CD4-positive, alpha-beta T cell treated with Interleukin-1 beta for 1 hour (primary cell): ENCODE measurements around the gene ARHGAP22.
A peak's percentile ranks its signal among the peaks of the same experiment; 100 is the strongest.

ENCODE experiments used
- DNase-seq, 2 donors: peaks; one replicate each; pipeline ENCODE4 v3.0.0-alpha.2; 2020 to 2022

Gene ARHGAP22

DNA sequence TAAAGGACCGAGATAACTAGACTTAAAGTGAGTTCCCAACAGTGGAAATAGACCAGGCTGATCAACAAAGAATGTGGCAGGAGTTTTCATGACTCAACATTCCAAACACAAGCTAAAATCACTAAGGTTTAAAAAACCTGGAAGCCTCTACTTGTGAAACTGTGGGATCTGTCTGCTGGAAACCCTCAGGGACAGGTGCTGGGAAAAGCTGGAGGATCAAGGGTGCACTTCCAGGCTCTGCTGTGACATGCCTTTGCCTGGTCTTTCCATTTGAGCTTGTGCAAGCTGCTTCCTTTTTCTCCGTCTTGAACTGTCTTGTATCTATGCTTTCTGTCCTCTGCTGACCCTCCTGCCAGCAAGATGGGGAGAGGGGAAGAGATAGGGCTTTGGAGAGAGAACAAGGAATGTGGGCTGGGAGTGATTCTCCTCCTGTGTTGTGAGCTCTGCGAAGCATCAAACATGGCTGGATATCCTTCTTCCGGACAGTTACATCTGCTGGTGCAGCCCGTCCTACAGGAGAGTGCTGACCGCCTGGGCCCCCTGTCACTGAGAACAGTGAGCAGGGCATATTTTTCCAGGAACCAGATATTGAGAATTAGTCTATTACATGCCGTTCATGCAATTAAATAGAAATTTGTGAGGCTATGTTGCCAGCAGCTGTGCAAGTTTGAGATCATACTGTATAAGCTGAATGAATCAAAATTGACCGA, 25.5 kb downstream of the ARHGAP22 start:
- DNase-seq = no peak

DNA sequence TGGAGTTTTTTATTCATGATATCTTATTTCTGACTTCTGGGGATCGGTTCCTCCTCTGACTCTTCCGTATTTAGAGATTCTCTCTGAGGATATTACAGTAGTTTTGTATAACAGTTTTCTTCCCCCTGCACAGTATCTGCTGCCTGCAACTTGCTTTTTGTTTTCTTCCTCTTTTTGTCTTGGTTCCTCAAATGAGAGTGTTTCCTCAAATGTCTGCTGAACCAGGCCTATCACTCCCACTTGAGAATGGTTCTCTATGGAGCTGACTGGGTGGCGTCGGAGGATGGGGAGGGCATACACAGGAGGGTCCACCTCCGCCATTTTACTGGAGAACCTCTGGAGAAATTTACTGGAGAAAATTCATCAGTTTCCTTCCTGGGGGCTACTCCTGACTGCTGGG, 27.7 kb downstream of the ARHGAP22 start:
- peak; percentile 5 to 42 for DNase-seq

DNA sequence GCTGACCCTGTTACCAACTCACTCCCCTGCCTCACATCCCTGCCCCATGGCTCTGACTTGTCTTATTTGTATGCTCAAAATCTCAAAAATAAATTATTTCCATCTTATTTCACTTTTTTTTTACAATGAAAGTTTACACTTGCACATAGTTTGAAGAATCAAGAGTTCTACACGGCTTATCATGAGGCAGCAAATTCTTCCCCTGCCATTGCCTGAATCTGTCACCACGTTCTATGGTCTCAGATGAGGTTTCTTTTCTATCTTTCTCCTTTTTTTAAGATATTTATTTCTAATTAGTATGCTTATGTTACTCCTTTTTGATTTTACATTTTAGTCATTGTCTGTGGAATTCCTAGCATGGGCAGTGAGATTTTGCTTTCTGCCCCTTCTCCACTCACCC, 28.4 kb downstream of the ARHGAP22 start:
- no peak for DNase-seq

DNA sequence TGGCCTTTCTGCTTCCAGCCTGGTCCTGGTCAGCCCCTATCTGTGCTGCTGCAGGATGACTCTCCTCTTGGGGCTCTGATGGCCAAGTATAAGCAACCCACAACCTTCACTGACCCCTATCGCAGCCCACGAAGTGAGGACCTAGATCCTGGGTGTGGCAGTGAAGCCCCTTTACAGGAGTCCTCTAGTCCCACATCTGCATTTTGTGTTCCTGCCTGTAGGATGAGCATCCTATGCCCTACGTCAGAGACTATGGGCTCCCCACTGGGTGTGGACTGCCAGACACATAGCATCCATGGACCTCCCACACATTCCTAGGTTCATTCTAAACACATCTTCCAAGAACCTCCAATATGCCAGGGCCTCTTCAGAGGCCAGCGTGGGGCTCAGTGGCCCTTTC, 29.0 kb downstream of the ARHGAP22 start:
- no peak for DNase-seq

DNA sequence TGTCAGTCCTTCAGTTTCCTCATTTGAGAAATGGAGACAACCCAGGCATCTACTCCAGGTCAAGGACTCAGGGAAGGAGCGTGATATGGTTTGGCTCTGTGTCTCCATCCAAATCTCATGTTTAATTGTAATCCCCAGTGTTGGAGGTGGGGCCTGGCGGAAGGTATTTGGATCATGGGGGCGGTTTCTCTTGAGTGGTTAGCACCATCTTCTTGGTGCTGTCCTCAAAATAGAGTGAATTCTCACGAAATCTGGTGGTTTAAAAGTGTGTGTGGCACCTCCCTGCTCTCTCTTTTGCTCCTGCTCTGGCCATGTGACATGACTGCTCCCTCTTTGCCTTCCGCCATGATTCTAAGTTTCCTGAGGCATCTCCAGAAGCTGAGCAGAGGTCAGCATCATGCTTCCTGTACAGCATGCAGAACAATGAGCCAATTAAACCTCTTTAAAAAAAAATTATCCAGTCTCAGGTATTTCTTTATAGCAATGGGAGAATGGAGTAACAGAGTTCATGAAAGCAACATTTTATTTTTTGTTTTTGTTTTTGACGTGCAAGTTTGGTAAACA, 30.0 kb downstream of the ARHGAP22 start:
- DNase-seq = no peak

DNA sequence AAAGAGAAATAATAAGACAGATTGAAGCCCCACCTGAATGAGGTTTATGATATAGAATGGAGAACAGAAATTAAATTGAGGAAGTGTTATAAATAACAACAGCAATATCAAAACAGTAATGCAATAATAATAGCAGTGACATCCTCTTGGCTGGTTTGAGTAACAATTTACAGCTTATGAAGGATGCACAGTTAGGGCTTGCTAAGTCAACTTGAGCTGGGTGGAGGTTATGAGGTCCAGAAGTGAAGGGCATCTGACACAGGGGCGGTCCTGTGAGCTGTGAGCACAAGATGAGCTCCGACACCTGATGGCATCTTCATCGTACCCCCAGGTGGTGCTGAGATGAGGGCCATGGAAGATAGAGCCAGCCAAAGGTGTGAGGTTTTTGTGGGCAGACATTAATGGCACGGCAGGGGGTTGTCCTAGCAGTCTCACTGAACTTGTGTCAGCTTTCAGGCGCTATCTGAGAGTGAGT, 30.5 kb downstream of the ARHGAP22 start:
- DNase-seq = peak in 1 of 2 donors; percentile 13

DNA sequence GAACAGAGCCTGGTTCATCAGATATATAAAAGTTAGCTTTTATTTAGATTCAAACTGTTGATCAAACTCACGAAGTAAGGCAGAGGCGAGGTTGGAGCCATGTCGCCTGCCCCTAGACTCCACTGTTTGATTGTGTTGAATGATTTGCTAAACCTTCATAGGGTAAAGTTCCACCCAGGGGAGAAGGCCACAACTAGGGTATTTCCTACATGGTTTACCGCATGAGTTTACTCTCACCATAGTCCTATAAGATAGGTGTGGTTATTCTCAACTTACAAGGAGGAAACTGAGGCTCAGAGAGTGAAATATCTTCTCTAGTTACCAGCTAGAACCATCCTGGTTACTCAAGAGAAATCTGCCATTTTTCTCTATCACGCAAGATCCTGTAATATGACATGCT, 31.8 kb downstream of the ARHGAP22 start:
- no peak for DNase-seq

DNA sequence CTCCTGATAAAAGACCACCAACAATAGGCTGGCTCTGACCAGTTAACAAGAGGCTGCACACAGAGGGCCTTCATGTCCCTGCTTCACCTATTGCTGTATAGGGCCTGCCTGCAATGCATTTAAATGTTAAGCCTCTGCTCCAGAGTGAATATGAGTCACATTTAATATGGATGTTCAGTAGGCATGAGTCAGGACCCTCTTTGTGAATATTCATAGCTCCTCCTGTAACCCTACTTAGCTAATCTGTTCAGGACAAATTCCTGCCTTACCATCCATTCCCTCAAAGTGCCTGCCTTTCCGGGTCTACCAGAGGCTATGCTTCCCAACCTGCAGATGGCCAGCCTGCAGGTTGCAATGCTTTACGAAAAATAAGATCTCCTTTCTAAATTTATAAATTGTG, 32.5 kb downstream of the ARHGAP22 start:
- DNase-seq = no peak

DNA sequence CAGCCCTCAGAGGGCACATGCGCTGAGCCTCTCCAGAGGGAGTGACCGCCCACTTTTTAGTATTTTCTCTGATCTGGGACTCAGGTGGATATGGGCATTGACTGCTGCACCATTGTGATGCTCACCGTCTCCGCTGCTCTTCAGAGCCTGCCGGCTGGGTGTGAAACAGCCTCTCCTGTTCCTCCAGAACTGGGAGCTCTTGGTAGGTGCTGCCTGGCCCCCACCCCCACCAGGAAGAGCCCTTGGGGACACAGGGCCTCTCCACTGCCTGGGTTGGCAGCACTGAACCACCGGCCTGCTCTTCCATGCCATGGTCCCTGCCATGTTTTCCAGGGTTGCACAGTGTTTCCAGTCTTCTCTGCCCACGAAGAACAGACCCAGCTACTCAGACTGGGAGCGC, 36.3 kb downstream of the ARHGAP22 start:
- DNase-seq = no peak

DNA sequence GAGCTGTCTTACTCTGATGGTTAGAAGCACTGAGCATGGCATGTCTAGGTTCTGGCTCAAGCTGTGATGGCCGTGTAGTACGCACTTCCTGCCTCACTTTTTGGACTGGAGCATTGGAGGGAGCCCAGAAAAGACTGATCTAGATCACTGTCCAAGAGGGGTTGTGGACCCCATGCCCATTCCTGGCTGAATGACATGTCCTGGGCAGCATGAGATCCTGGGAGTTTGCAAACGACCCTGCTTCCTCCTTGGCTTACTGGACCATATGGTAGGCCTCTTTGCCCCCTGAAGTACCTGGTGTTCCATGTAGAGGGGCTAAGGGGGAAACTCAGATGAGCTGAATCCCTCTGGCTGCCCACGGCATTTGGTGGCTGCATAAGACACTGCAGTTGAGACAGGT, 36.7 kb downstream of the ARHGAP22 start:
- DNase-seq = no peak

DNA sequence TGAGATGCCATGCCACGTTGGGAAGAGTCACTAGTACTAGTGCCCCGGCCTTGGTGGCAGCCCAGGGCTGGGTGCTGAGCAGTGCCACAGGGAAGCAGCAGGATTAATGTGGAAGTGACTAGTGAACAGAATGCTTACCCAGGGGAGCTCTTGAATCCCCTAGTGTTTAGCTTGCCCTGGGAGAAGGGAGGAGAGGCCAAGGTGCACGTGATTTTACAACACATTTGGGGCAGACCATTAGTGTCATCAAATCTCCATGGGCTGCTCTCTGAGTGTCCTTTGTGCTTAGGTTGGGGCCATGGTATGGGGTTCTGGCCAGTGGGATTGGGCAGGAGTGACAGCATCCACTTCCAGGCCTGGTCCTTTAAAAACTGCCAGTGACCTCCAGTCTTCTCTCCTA, 37.5 kb downstream of the ARHGAP22 start:
- no peak for DNase-seq

DNA sequence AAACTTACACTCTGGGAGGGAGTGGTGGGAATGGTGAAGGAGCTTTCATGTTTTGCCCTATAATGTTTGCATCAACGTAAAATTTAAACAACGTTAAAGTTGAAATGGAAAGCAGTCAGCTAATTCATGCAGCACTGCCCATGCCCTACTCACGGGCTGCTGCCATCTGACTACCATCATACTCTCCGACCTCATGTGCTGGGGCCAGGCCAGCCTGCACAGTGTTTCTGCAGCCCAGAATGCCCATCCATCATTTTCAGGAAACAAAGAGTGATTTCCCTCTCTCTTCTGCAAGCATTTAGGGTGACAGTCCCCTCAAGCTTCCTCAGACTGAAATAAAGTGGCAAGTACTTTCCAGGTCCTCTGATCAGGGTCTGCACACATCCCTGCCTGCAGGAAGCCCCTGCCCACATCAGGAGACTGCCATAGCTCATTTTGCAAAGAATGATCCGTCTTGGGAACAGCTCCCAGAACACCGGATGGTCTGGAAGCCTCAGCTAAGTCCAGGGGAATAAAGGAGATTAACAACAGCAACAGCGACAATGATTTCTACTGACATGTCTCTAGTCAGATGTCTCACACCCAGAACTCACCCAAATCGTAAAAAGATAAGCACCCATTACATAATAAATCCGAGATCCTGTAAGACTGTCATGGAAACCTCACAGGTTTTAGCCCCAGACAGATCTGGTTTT, 40.3 kb downstream of the ARHGAP22 start:
- no peak for DNase-seq

DNA sequence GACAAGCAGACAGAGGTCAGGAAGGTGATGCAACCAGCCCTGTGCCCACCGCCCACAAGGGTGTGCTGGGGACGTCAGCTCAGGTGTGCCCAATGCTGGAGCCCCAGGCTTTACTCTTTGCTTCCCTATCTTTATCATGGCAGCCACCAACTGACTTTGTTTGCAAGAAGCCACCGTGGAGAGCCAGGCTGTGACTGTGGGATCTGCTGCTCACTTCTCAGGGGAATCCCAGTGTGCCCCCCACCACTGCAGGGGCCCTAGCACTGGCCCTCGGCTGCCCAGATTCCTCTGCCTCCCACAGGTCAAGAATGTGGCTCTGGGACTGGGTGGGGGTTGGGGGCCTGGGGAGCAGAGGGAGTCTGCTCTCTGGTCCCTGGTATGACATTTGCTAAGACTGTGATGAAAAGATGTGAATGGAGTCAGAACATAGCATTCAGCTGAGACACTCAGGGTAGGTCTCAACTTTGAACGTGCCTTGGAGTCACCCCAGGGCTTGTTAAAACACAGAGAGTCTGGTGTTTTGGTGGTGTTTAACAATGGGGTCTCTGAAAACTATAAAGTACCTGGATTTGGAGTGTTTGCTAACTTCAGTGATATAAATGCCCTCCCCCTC, 47.3 kb downstream of the ARHGAP22 start:
- DNase-seq = no peak

DNA sequence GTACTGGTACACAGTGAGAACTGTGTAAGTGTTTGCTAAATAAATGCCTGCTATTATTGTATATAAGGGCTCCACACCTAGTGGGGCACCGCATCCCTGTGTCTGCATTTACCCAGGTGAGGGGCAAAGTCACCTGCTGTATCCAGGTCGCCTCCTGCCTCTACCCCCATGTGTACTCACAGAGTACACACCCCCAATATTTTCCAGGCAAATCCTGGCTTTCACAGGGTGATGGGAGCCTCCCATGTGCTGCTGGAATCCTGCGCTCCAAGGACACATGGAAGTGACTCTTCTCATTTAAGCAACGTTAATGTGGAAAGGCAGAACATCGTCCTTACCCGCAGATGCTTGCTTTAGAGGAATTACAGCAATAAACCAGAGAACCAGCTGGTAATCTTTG, 48.2 kb downstream of the ARHGAP22 start:
- DNase-seq = no peak

DNA sequence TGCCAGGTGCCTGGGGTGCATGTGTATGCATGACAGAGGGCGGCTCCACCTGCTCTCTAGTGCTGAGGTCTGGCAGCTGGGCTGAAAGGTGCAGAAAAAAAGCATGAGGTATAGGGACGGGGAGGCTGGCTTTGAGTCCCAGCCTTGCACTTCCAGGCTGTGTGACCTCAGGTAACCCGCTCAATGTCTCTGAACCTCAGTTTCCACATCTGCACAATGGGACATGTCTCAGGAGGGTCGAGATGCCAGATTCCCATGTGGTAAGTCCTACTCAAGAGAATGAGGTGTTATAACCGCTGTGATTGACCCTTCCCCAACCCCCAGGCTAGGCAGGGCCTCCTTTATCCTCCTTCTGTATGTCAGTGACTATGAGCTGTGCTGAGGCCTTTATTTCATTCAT, 48.8 kb downstream of the ARHGAP22 start:
- no peak for DNase-seq

DNA sequence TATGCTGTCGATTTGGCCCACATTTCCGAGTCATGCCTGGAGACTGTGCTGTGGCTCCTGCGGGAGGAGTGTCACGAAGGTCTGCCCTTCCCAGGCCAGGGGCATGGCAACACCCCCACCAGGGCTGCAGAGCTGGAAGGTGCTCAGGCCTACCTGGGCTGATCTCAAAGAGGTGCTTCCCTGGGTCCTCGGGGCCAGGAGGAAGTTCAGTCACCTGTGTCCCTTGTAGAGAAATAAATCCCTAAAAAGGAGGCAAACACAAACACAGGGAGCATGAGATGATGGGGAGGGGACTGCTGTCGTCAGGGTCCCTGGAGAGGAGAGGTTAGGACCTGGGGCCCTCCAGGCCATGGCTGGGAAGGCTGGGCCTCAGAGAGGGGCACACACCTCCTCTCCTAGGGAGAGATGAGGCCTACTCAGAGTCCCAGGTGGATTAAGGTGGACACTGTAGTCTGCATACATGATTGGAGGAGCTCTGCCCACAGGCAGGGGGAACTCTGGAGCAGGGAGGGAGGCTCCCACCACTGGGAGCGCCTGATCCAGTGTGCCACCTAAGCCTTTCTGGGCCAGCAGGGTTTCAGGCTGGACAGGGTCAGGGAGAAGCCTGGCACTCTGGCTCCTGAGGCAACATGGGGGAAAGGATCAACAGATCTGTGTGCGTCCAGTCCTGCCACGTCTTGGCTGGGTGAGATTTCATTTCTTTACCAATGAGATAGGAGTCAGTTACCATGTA, 49.4 kb downstream of the ARHGAP22 start:
- DNase-seq = no peak

DNA sequence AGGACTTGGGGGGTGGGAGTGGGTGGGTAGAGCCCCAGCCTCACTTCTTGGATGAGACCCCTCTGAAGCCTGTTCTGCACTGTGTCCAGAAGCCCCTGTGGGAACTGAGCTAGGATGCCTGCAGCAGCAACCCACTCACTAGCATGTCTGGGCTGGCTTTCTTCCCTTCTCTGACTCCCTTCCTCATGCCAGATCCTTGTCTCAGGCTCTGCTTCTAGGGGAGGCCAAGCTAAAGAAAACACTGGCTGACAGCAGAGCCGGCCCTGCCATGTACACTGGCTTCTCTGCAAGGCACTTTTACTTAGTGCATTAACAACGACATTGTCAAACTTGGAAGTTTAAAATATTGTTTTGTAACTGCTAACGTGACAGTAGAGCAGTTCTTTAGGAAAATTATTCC, 50.2 kb downstream of the ARHGAP22 start:
- no peak for DNase-seq

DNA sequence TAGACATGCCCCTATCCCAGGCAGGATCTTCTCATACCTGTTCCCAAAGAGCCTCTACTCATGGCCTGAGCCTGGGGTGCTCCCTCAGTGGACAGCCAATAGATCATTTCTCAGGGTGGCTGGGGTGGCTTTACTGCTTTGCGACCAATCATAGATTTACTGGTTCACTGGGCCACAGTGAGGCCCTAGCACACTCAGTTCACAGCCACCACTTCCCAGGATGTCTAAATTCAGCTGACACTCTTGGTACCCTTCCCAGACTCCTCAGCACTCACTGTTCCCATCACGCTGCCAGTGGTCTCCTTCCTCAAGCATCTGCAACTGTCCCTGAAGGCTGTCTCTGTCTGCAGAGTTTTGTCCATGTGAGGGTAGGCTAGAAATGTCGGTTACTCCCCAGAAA, 50.6 kb downstream of the ARHGAP22 start:
- no peak for DNase-seq

DNA sequence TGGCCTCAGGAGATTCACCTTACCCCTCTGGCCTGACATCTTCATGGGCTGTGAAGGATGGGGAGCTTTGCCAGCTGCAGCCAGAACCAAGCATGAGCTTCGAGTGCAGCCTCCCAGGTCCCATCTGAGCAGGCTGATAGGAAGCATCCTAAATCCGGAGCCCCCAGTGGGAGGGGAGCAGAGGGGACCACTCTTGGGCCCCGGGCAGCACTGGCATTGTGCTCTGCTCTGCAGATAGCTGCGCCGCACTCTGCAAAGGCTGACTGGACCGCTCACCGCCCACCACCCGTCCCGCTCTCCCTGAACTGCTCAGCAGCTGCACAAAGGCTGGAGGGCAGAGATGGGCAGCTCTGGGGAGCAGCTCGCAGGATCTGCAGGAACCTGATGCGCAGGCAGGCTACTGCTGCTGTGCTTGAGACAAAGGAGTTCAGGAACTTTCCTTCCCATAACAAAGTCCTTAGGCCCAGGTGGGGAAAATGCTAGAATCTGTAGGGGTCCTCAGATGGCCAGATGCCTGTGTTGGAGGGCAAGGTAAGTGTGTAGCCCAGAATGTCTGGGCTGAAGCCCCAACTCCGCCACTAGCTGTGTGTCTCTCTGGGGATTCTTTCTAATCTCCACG, 51.8 kb downstream of the ARHGAP22 start:
- DNase-seq = no peak

DNA sequence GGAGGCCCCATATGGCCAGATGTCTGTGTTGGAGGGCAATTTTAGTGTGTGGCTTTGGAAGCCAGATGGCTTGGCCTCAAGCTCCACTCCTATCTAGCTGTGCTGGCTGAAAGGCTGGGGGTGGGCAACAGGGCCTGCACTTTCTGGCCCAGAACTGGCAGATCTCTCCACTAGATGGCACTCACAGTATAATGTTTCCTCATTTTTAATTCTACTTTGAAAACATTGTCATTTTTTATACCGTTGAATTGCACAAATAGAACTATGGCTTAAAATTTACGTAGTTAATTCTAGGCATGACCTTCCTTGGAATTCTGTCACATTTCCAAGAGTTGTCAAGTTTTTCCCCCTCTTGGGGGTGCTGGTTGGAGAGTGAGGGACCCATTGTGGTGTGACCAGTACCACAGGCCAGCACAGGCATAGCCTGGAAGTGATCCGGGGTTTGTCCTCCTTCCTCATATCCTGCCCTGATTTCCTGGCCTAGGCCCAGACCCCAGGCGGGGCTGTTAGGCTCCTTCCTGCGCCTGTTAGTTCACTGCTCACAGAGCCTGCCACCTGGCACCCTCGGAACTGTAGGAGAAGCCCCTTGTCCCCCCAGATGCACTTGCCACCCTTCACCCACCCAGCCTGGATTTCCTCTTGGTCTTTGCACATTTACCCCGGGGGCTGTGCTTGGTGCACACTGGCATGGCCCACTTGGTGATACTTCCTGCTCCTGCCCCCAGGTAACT, 52.8 kb downstream of the ARHGAP22 start:
- peak; percentile 3 to 32 for DNase-seq

DNA sequence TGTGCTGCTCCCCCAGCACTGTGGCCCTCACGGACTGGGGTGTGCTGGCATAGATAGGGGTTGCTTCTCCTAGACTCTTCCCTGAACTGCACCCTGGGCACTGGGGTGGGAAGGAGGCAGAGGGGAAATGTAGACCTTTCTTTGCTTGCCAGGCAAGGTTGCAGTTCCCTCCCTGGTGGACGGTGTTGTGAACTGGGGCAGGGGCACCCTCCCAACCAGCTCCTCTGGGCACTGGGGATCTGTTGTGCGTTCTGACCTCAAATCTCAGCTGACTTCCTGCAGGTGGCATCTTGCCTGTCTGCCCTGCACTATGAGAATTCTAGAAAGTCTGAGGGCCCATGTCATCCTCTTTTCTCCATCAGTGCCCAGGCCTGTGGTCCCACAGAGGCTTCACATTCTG, 53.9 kb downstream of the ARHGAP22 start:
- DNase-seq = no peak
